HEK293 (cell line): ENCODE measurements around the gene PIGL.

Source experiments
- CTCF ChIA-PET: fragments of 350-600 bp; formaldehyde crosslinking; extraction: SDS; loops from one replicate; lab custom pipeline; 2021; ENCODE audit warnings: antibody characterized with exemption; lab: Yijun Ruan, JAX
- POLR2A ChIA-PET: fragments of 300-600 bp; formaldehyde crosslinking; extraction: SDS; loops from one replicate; lab custom pipeline; 2020; ENCODE audit warnings: antibody characterized with exemption, inconsistent platforms; lab: Yijun Ruan, JAX
- H3K27ac ChIP-seq: fragments of 200-500 bp; sonication (Bioruptor generic); 2 replicates; pipeline ENCODE4 v1.5.1; 2014; ENCODE audit warnings: low read depth, low read length, control low read depth, inconsistent platforms; ENCODE audit errors: extremely low read depth
- H3K36me3 ChIP-seq, 2 experiments: fragments of 200-500 bp in 1 of 2; sonication (Bioruptor generic) in 1 of 2; 1 replicate in 1 of 2; 2 replicates in 1 of 2; pipeline ENCODE4 v1.5.1; 2014 to 2017; ENCODE audit warnings: inconsistent platforms in 2 of 2, low read length in 2 of 2; ENCODE audit not compliant: control insufficient read depth in 2 of 2, insufficient read depth in 1 of 2
- H3K4me1 ChIP-seq: fragments of 200-500 bp; sonication (Bioruptor generic); 2 replicates; pipeline ENCODE4 v1.5.1; 2014; ENCODE audit warnings: mild to moderate bottlenecking, low read length, inconsistent platforms; ENCODE audit not compliant: control insufficient read depth, insufficient read depth
- H3K4me3 ChIP-seq: 2 replicates; pipeline ENCODE4 v1.5.1; 2011; ENCODE audit warnings: low read depth, mild to moderate bottlenecking, control low read depth, low read length, moderate library complexity
- H3K9me3 ChIP-seq: fragments of 200-500 bp; sonication (Bioruptor generic); 2 replicates; pipeline ENCODE4 v1.5.1; 2014; ENCODE audit warnings: low read depth, low read length, inconsistent platforms; ENCODE audit not compliant: control insufficient read depth, insufficient read depth
- GFI1B ChIP-seq: fragments of 450-650 bp; formaldehyde crosslinking; IDR thresholded peaks from 2 replicates; pipeline ENCODE4 v1.5.1; 2016; ENCODE audit warnings: missing biosample characterization, missing genetic modification characterization
- HOXA7 ChIP-seq: sonication (generic); formaldehyde crosslinking; IDR thresholded peaks from 2 replicates; pipeline ENCODE4 v1.8.1; 2022; ENCODE audit warnings: missing genetic modification reagents, borderline replicate concordance
- KLF16 ChIP-seq: fragments of 450-650 bp; formaldehyde crosslinking; IDR thresholded peaks from 2 replicates; pipeline ENCODE4 v1.5.1; 2017; ENCODE audit warnings: missing biosample characterization, missing genetic modification characterization
- KLF7 ChIP-seq: fragments of 450-650 bp; formaldehyde crosslinking; IDR thresholded peaks from 2 replicates; pipeline ENCODE4 v1.5.1; 2016; ENCODE audit warnings: missing biosample characterization, missing genetic modification characterization, borderline replicate concordance
- KLF8 ChIP-seq: fragments of 450-650 bp; formaldehyde crosslinking; IDR thresholded peaks from 2 replicates; pipeline ENCODE4 v1.5.1; 2016; ENCODE audit warnings: missing biosample characterization, missing genetic modification characterization
- MEIS1 ChIP-seq: sonication (generic); formaldehyde crosslinking; IDR thresholded peaks from 2 replicates; pipeline ENCODE4 v1.8.1; 2022; ENCODE audit warnings: missing genetic modification reagents, mild to moderate bottlenecking, borderline replicate concordance
- PRDM1 ChIP-seq: fragments of 450-650 bp; formaldehyde crosslinking; IDR thresholded peaks from 2 replicates; pipeline ENCODE4; 2016; ENCODE audit warnings: missing biosample characterization, missing genetic modification characterization
- PRDM4 ChIP-seq: fragments of 450-650 bp; formaldehyde crosslinking; IDR thresholded peaks from 2 replicates; pipeline ENCODE4 v1.5.1; 2017; ENCODE audit warnings: missing biosample characterization, missing genetic modification characterization
- ZFP37 ChIP-seq: fragments of 450-650 bp; formaldehyde crosslinking; IDR thresholded peaks from 2 replicates; pipeline ENCODE4 v1.5.1; 2016; ENCODE audit warnings: missing biosample characterization, missing genetic modification characterization
- ZNF138 ChIP-seq: fragments of 450-650 bp; formaldehyde crosslinking; IDR thresholded peaks from 2 replicates; pipeline ENCODE4 v1.5.1; 2016; ENCODE audit warnings: missing biosample characterization, missing genetic modification characterization, borderline replicate concordance
- ZNF18 ChIP-seq: fragments of 450-650 bp; formaldehyde crosslinking; IDR thresholded peaks from 2 replicates; pipeline ENCODE4 v1.5.1; 2016; ENCODE audit warnings: missing biosample characterization, missing genetic modification characterization
- ZNF19 ChIP-seq: fragments of 450-650 bp; formaldehyde crosslinking; IDR thresholded peaks from 2 replicates; pipeline ENCODE4; 2016; ENCODE audit warnings: missing biosample characterization, missing genetic modification characterization, low read depth
- ZNF26 ChIP-seq: fragments of 450-650 bp; formaldehyde crosslinking; IDR thresholded peaks from 2 replicates; pipeline ENCODE4 v1.5.1; 2016; ENCODE audit warnings: missing biosample characterization, missing genetic modification characterization
- ZNF292 ChIP-seq: fragments of 450-650 bp; formaldehyde crosslinking; IDR thresholded peaks from 2 replicates; pipeline ENCODE4 v1.5.1; 2016; ENCODE audit warnings: low read depth, missing biosample characterization, missing genetic modification characterization, borderline replicate concordance
- ZNF394 ChIP-seq: fragments of 450-650 bp; formaldehyde crosslinking; IDR thresholded peaks from 2 replicates; pipeline ENCODE4 v1.5.1; 2016; ENCODE audit warnings: missing biosample characterization, missing genetic modification characterization, mild to moderate bottlenecking, moderate library complexity, borderline replicate concordance
- ZNF488 ChIP-seq: fragments of 450-650 bp; formaldehyde crosslinking; IDR thresholded peaks from 2 replicates; pipeline ENCODE4 v1.5.1; 2016; ENCODE audit warnings: missing biosample characterization, missing genetic modification characterization
- ZNF585B ChIP-seq: fragments of 450-650 bp; formaldehyde crosslinking; IDR thresholded peaks from 2 replicates; pipeline ENCODE4 v1.5.1; 2016; ENCODE audit warnings: missing biosample characterization, missing genetic modification characterization
- ZNF629 ChIP-seq: fragments of 450-650 bp; formaldehyde crosslinking; IDR thresholded peaks from 2 replicates; pipeline ENCODE4 v1.5.1; 2017; ENCODE audit warnings: missing biosample characterization, missing genetic modification characterization
- ZNF768 ChIP-seq: fragments of 450-650 bp; formaldehyde crosslinking; IDR thresholded peaks from 2 replicates; pipeline ENCODE4 v1.5.1; 2018; ENCODE audit warnings: missing biosample characterization, mild to moderate bottlenecking, missing genetic modification characterization
- ZNF777 ChIP-seq: fragments of 450-650 bp; formaldehyde crosslinking; IDR thresholded peaks from 2 replicates; pipeline ENCODE4 v1.5.1; 2017; ENCODE audit warnings: missing biosample characterization, missing genetic modification characterization, borderline replicate concordance
- ZXDB ChIP-seq: fragments of 450-650 bp; formaldehyde crosslinking; IDR thresholded peaks from 2 replicates; pipeline ENCODE4 v1.5.1; 2016; ENCODE audit warnings: missing biosample characterization, missing genetic modification characterization

Gene PIGL

GRCh38 chr17:16354585-16354984 is 137.6 kb downstream of the PIGL start (continued):
- TF ChIP-seq PRDM4 (tag by site-specific recombination) = no peak
- no peak for TF ChIP-seq MEIS1 (CRISPR knock-in tag)
- no peak for TF ChIP-seq ZFP37 (tag by site-specific recombination)
- TF ChIP-seq ZNF18 (tag by site-specific recombination) = no peak
- TF ChIP-seq, all 188 proteins: peak for 0

- Histone ChIP-seq H3K9me3 (no peaks in the 10 kb centered on the region), H3K4me1 (peaks cover 3% of the 10 kb centered on the region; the same call in 1 of the 2 replicates), H3K4me3 (no peak overlapping the region), H3K27ac (no peak overlapping the region), H3K36me3 (no peaks in the 10 kb centered on the region)
- POLR2A ChIA-PET = no interaction called here
- TF ChIP-seq ZNF19 (tag by site-specific recombination) (no peak), HOXA7 (CRISPR knock-in tag) (no peak), PRDM1 (peak; percentile 95), ZNF292 (no peak)
- CTCF ChIA-PET = interaction anchor here (0.6 kb wide), 1 partner anchor 38 kb away, joined by 4 read pairs; no protein-coding TSS in a partner anchor
These were observed 141.4 kb downstream of the PIGL start for GRCh38 chr17:16358394-16358793.

GRCh38 chr17:16361874-16362273 is 144.9 kb downstream of the PIGL start:
- Histone ChIP-seq H3K4me3 (no peak overlapping the region), H3K4me1 (peaks cover 4% of the 10 kb centered on the region), H3K9me3 (no peaks in the 10 kb centered on the region), H3K27ac (no peak overlapping the region), H3K36me3 (no peaks in the 10 kb centered on the region; a peak in 1 of 3 replicates)
- ChIA-PET CTCF (interaction anchor here (0.7 to 5.8 kb wide), 3 partner anchors 8 to 160 kb away, joined by 3 to 93 read pairs (median 51); partner anchors contain the start of gene UBB), POLR2A (interaction anchor here (2.9 kb wide), 1 partner anchor 9 kb away, joined by 19 read pairs; the partner anchor contains the start of gene CENPV)
- no peak for TF ChIP-seq ZXDB (tag by site-specific recombination)
- TF ChIP-seq ZNF629 = no peak
- TF ChIP-seq ZNF26 = no peak
- TF ChIP-seq KLF7 = no peak
- TF ChIP-seq ZNF777 (tag by site-specific recombination) = no peak
- no peak for TF ChIP-seq ZNF488 (tag by site-specific recombination)
- TF ChIP-seq ZNF585B (tag by site-specific recombination) = no peak
- no peak for TF ChIP-seq KLF16 (tag by site-specific recombination)
- TF ChIP-seq ZNF768 (tag by site-specific recombination) = no peak
- TF ChIP-seq KLF8 (tag by site-specific recombination) = no peak
- TF ChIP-seq GFI1B (tag by site-specific recombination) = no peak
- TF ChIP-seq ZNF138 (tag by site-specific recombination) = no peak
- no peak for TF ChIP-seq ZNF394 (tag by site-specific recombination)
